PC-9 (cell line): Measurements from ENCODE around the gene ADAMTSL2. TPM values are rescaled to one million over a fixed set of nuclear protein-coding genes. Genes with fewer than 3 reads are reported as not detected.

Experiments used
- BruUV-seq: library from RNA; stranded (reverse); fragments of 400-500 nt; replicated peaks from 2 replicates; lab custom pipeline; 2021; lab: Mats Ljungman, UMichigan
- CTCF ChIA-PET: fragments of 300-600 bp; sonication (Branson Sonifier 250); formaldehyde crosslinking; loops from one replicate; lab custom pipeline; 2022; ENCODE audit warnings: antibody characterized with exemption; lab: Charles Lee
- POLR2A ChIA-PET: fragments of 300-600 bp; sonication (Branson Sonifier 250); formaldehyde crosslinking; loops from one replicate; lab custom pipeline; 2022; ENCODE audit warnings: antibody characterized with exemption; ENCODE audit not compliant: unreplicated experiment; lab: Charles Lee
- DNase-seq, 2 experiments: peaks; one replicate each; pipeline versions ENCODE4 v3.0.0 to v3.0.0-alpha.2; 2015 to 2022; ENCODE audit warnings: mixed read lengths in 1 of 2
- H2AFZ ChIP-seq: fragments of 200-600 bp; sonication (generic); 2 replicates; pipeline ENCODE4 v1.8.1; 2017; ENCODE audit warnings: antibody characterized with exemption
- H3F3A ChIP-seq: fragments of 200-600 bp; sonication (generic); 2 replicates; pipeline ENCODE4 v1.8.1; 2017; ENCODE audit warnings: antibody characterized with exemption, mild to moderate bottlenecking, low read depth; ENCODE audit not compliant: insufficient read depth
- H3K27ac ChIP-seq: fragments of 200-600 bp; sonication (generic); 2 replicates; pipeline ENCODE4 v1.6.1; 2016; ENCODE audit warnings: mixed run types
- H3K27me3 ChIP-seq: fragments of 200-600 bp; sonication (generic); 2 replicates; pipeline ENCODE4 v1.6.1; 2016; ENCODE audit warnings: low read depth, mixed run types; ENCODE audit not compliant: insufficient read depth
- H3K36me3 ChIP-seq: fragments of 200-600 bp; sonication (generic); 2 replicates; pipeline ENCODE4 v1.6.1; 2016; ENCODE audit warnings: low read depth, mixed run types
- H3K4me1 ChIP-seq: fragments of 200-600 bp; sonication (generic); replicated peaks from 2 replicates; pipeline ENCODE4 v1.6.1; 2016; ENCODE audit warnings: mixed run types; ENCODE audit not compliant: insufficient read depth
- H3K4me2 ChIP-seq: fragments of 200-600 bp; sonication (generic); 2 replicates; pipeline ENCODE4 v1.6.1; 2017; ENCODE audit warnings: mixed run types
- H3K4me3 ChIP-seq: fragments of 200-600 bp; sonication (generic); 2 replicates; pipeline ENCODE4 v1.6.1; 2016; ENCODE audit warnings: mixed run types
- H3K79me2 ChIP-seq: fragments of 200-600 bp; sonication (generic); 2 replicates; pipeline ENCODE4 v1.6.1; 2017; ENCODE audit warnings: low read depth, mixed run types
- H3K9me2 ChIP-seq: fragments of 200-600 bp; sonication (generic); 2 replicates; pipeline ENCODE4 v1.8.1; 2017; ENCODE audit warnings: mild to moderate bottlenecking; ENCODE audit not compliant: insufficient read depth
- H3K9me3 ChIP-seq: fragments of 200-600 bp; sonication (generic); 2 replicates; pipeline ENCODE4 v1.8.1; 2016; ENCODE audit warnings: low read depth; ENCODE audit not compliant: insufficient read depth
- H4K20me1 ChIP-seq: fragments of 200-600 bp; sonication (generic); 2 replicates; pipeline ENCODE4 v1.8.1; 2017; ENCODE audit not compliant: insufficient read depth
- CTCF ChIP-seq: fragments of 200-600 bp; sonication (generic); conservative IDR thresholded peaks from 2 replicates; pipeline ENCODE4 v1.6.1; 2017; ENCODE audit warnings: mixed run types, antibody characterized with exemption, mild to moderate bottlenecking, moderate library complexity
- EZH2 ChIP-seq: fragments of 200-600 bp; sonication (generic); IDR thresholded peaks from 2 replicates; pipeline ENCODE4 v1.8.0; 2017; ENCODE audit warnings: antibody characterized with exemption, low read depth
- intact Hi-C: fragments of 100-400 bp; cut with micrococcal nuclease; formaldehyde crosslinking; loops from one replicate; pipeline ENCODE4 v1.10.0; 2022; ENCODE audit not compliant: unreplicated experiment
- total RNA-seq: library from RNA; stranded (reverse); gene quantifications from 2 replicates; pipeline ENCODE4 v1.2.3, GENCODE V29; 2021

Gene ADAMTSL2
- total RNA-seq, 1 experiment from 2014 or later, result 0.39 TPM

GRCh38 chr9:133509179-133510083 lies 25.1 kb upstream of the ADAMTSL2 start:
- no TSS peak for BruUV-seq
- Histone ChIP-seq H3K4me1 (peaks cover 22% of the 10 kb centered on the region), H3K27ac (no peak overlapping the region), H3F3A (peaks cover 13% of the 10 kb centered on the region; the same call in 1 of the 2 replicates), H3K36me3 (no peaks in the 10 kb centered on the region), H2AFZ (no peak overlapping the region), H3K79me2 (no peaks in the 10 kb centered on the region), H3K4me2 (peak overlapping the region; percentile 63), H4K20me1 (no peaks in the 10 kb centered on the region), H3K27me3 (peaks cover 33% of the 10 kb centered on the region), H3K9me3 (no peaks in the 10 kb centered on the region), H3K9me2 (no peaks in the 10 kb centered on the region), H3K4me3 (peak overlapping the region; percentile 13; the same call in 1 of the 2 replicates)
- intact Hi-C loops, result loop anchor here (10.0 kb wide), 1 partner anchor 225 kb away; the partner anchor contains the start of gene SARDH
- no peak for TF ChIP-seq EZH2
- TF ChIP-seq CTCF, result no peak
- ChIA-PET CTCF (interaction anchor here (0.5 to 0.6 kb wide), 2 partner anchors 273 to 487 kb away, joined by 3 read pairs; no protein-coding TSS in a partner anchor), POLR2A (interaction anchor here (0.6 to 0.7 kb wide), 3 partner anchors 183 to 1991 kb away, joined by 4 to 10 read pairs (median 7); no protein-coding TSS in a partner anchor)
- DNase-seq, result peak in 1 of 2 experiments; percentile 55

DNA sequence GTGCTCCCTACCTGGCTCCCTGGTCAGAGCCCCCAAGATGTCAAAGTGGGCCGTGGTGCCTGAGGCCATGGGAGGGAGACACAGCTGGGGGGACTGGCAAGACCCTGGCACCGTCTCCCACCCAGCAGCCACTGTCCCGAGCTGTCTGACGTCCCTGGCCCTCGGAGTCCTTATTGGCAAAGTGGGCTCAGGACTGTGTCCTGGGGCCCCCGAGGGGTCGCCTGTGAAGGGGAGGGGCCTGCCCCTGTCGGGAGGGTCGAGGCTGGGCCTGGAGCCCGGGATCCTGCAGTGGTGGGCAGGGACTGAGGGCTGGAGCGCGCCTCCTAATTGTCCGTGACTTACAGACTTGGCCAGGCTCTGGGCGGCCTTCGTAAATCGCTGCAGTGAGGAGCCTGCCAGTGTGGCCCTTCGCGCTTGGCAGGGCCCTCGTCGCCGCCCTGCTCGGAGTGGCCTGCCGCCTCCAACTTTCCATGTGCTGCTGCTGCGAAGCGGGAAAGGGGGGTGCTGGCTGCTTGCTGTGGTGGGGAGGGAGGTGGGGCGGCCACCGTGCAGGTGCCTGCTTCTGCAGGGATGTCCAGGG lies 23.5 kb upstream of the ADAMTSL2 start:
- no peak for DNase-seq
- intact Hi-C loops, result no loop called here
- no peaks in the 10 kb centered on the region for H3K36me3 ChIP-seq
- no peaks in the 10 kb centered on the region for H3K9me3 ChIP-seq
- H3K4me2 ChIP-seq, result no peak overlapping the region
- BruUV-seq, result no TSS peak
- peaks cover 13% of the 10 kb centered on the region; the same call in 1 of the 2 replicates for H3F3A ChIP-seq
- peaks cover 22% of the 10 kb centered on the region for H3K4me1 ChIP-seq
- TF ChIP-seq CTCF, result no peak
- no peak for TF ChIP-seq EZH2
- no peak overlapping the region for H3K4me3 ChIP-seq
- POLR2A ChIA-PET, result no interaction called here
- H3K9me2 ChIP-seq, result no peaks in the 10 kb centered on the region
- no peak overlapping the region for H3K27ac ChIP-seq
- H3K79me2 ChIP-seq, result no peaks in the 10 kb centered on the region
- CTCF ChIA-PET, result no interaction called here
- no peaks in the 10 kb centered on the region for H4K20me1 ChIP-seq
- peaks cover 48% of the 10 kb centered on the region for H3K27me3 ChIP-seq
- no peak overlapping the region for H2AFZ ChIP-seq

- Histone ChIP-seq H3F3A (peaks cover 13% of the 10 kb centered on the region; the same call in 1 of the 2 replicates), H2AFZ (no peak overlapping the region), H3K9me2 (no peaks in the 10 kb centered on the region), H3K4me1 (peaks cover 20% of the 10 kb centered on the region), H4K20me1 (no peaks in the 10 kb centered on the region), H3K27me3 (peaks cover 54% of the 10 kb centered on the region), H3K36me3 (no peaks in the 10 kb centered on the region), H3K27ac (no peak overlapping the region), H3K4me2 (no peak overlapping the region), H3K4me3 (no peak overlapping the region), H3K9me3 (no peaks in the 10 kb centered on the region), H3K79me2 (no peaks in the 10 kb centered on the region)
- POLR2A ChIA-PET, result no interaction called here
- no TSS peak for BruUV-seq
- CTCF ChIA-PET, result no interaction called here
- TF ChIP-seq CTCF (no peak), EZH2 (no peak)
- intact Hi-C loops, result no loop called here
- no peak for DNase-seq
These were observed 22.9 kb upstream of the ADAMTSL2 start for GRCh38 chr9:133511607-133512006.
